Activated CD4-positive, alpha-beta memory T cell treated with anti-CD3 and anti-CD28 coated beads, Interleukin-2, amount 10 ng/mL, durations not matched to agents 7 days and 5 days (primary cell): ENCODE results near the gene IQCE. TPM values are rescaled to one million over a fixed set of nuclear protein-coding genes. Genes with fewer than 3 reads are reported as not detected.
A peak's percentile ranks its signal among the peaks of the same experiment; 100 is the strongest.

ENCODE experiments used
- CTCF ChIA-PET: fragments of 350-600 bp; sonication (Branson Sonifier 250); formaldehyde crosslinking; loops from one replicate; lab custom pipeline; 2021; ENCODE audit warnings: antibody characterized with exemption, inconsistent platforms; lab: Charles Lee
- POLR2A ChIA-PET: fragments of 350-600 bp; sonication (Branson Sonifier 250); formaldehyde crosslinking; loops from one replicate; lab custom pipeline; 2021; ENCODE audit warnings: antibody characterized with exemption; lab: Charles Lee
- DNase-seq: peaks from one replicate; pipeline ENCODE4 v3.0.0-alpha.2; 2020
- H3K27ac Mint-ChIP-seq: one replicate; pipeline ENCODE4 v1.8.0; 2021; ENCODE audit warnings: mild to moderate bottlenecking, mixed read lengths
- H3K27me3 Mint-ChIP-seq: one replicate; pipeline ENCODE4 v1.8.0; 2021; ENCODE audit warnings: mixed read lengths
- H3K36me3 Mint-ChIP-seq: one replicate; pipeline ENCODE4 v1.8.0; 2021; ENCODE audit warnings: low read depth, mixed read lengths
- H3K4me1 Mint-ChIP-seq: one replicate; pipeline ENCODE4 v1.8.0; 2021; ENCODE audit warnings: mixed read lengths
- H3K4me3 Mint-ChIP-seq: one replicate; pipeline ENCODE4 v1.8.0; 2021; ENCODE audit warnings: mild to moderate bottlenecking, mixed read lengths
- H3K9me3 Mint-ChIP-seq: one replicate; pipeline ENCODE4 v1.8.0; 2021; ENCODE audit warnings: mixed read lengths
- total RNA-seq, 2 experiments: library from RNA; stranded (reverse); gene quantifications; one replicate each; pipeline ENCODE4 v1.2.3, GENCODE V29; 2021

Gene IQCE
- total RNA-seq, 2 experiments from 2014 or later: 12.7 to 14.0 TPM

DNA sequence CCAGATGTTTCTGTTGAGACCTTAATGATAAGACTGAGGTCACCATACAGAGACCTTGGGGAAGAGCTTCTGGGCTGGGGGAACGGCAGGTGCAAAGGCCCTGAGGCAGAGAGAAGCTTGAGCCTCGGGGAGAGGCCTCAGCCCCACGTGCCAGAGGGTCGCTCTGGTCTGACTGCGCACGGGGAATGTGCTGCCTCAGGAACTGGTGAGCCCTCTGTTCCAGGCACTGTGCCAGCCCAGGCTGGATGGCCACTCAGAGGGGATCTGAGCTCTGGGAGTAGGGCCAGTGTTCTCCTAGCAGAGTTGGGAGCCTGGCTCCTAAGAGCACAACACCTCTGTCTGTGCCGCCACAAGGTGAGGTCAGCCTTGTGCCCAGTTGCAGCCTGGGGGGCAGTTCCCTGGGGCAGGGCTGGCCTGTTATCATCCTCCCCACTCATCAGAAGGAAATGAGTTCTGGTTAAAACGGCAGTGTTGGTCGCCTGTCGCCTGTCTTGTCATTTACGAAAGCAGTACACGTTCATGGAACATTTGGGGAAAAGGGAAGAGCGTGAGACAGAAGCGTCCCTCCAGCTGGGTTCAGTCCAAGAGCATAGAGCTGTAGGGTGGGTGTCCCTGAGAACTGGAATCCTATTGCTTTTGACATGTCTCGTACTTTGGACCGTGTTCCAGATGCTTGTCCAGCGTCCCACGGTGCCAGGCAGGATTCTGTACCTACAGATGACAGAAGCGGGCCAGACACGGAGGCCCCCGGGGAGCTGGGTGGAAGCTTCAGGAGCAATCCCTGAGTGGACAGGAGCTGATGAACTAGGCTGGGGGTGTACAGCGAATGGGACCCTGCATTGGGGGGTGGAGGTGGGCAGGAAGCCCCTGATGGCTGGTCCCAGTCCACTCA is 77.3 kb downstream of the IQCE start:
- H3K4me1 Mint-ChIP-seq: peaks cover 19% of the 10 kb centered on the region
- no peaks in the 10 kb centered on the region for H3K9me3 Mint-ChIP-seq
- H3K27ac Mint-ChIP-seq: no peak overlapping the region
- H3K4me3 Mint-ChIP-seq: no peak overlapping the region
- no peaks in the 10 kb centered on the region for H3K36me3 Mint-ChIP-seq
- DNase-seq: no peak
- H3K27me3 Mint-ChIP-seq: no peaks in the 10 kb centered on the region
- POLR2A ChIA-PET: interaction anchor here (0.9 kb wide), 1 partner anchor 69 kb away, joined by 3 read pairs; no protein-coding TSS in a partner anchor
- CTCF ChIA-PET: interaction anchor here (1.0 kb wide), 1 partner anchor 27 kb away, joined by 4 read pairs; no protein-coding TSS in a partner anchor

DNA sequence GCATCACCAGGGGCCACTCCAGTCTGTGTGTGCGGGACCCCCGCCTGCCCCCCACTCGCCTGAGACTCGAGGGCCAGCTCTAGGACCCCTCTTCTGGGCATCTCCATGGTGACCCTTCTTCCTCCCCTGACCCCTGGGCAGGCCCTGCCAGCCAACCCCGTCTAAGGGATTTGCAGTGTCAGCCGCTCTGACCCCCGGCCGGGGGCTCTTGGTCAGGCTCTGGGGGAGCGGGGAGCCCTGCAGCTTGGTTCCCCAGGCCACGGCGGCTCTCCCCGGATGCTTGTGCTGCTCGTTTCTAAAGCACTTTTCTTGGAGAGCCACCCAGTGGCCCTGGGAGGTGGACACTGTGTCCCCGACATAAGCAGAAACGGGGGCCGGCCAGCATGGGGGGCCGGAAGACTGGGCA is 78.3 kb downstream of the IQCE start:
- Mint-ChIP-seq H3K27me3 (no peaks in the 10 kb centered on the region), H3K9me3 (no peaks in the 10 kb centered on the region), H3K36me3 (no peaks in the 10 kb centered on the region), H3K27ac (no peak overlapping the region), H3K4me3 (no peak overlapping the region), H3K4me1 (peaks cover 15% of the 10 kb centered on the region)
- DNase-seq: no peak
- POLR2A ChIA-PET: no interaction called here
- CTCF ChIA-PET: no interaction called here

DNA sequence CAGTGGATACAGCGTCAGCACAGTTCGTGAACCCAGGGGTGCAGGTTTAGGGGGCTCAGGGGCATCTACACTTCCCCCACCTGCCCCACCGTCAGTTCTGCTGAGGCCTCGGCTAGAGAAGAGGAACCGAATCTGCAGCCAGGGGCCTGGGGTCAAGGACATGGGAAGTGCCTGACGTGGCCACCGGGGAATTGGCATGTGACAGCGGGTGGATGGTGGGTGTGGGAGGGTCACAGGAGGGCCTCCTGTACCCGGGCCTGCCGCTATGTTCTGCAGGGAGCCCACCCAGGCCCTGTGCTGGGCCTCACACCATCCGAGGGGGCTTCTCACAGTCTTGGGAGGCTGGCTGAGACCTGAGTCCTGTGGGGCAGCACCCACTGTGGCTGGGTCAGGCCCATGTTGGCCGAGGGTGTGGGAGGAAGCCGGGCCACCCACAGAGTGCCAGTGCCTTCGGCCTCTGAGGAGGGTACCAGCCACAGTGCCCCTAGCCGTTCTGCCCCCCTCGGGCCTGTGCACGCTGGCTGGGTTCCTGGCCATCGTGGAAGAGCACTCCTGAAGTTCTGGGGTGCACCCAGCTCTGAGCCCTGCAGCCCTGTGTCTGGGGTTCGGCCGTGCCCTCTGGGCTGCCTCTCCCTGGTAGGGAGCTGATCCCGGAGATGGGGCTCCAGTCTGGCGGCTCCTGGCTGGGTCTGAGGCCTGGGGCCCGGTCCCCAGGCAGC is 78.9 kb downstream of the IQCE start:
- Mint-ChIP-seq H3K27me3 (no peaks in the 10 kb centered on the region), H3K9me3 (no peaks in the 10 kb centered on the region), H3K4me3 (no peak overlapping the region), H3K27ac (no peak overlapping the region), H3K4me1 (peaks cover 12% of the 10 kb centered on the region), H3K36me3 (no peaks in the 10 kb centered on the region)
- POLR2A ChIA-PET: no interaction called here
- CTCF ChIA-PET: interaction anchor here (0.6 kb wide), 1 partner anchor 42 kb away, joined by 3 read pairs; no protein-coding TSS in a partner anchor
- DNase-seq: no peak

DNA sequence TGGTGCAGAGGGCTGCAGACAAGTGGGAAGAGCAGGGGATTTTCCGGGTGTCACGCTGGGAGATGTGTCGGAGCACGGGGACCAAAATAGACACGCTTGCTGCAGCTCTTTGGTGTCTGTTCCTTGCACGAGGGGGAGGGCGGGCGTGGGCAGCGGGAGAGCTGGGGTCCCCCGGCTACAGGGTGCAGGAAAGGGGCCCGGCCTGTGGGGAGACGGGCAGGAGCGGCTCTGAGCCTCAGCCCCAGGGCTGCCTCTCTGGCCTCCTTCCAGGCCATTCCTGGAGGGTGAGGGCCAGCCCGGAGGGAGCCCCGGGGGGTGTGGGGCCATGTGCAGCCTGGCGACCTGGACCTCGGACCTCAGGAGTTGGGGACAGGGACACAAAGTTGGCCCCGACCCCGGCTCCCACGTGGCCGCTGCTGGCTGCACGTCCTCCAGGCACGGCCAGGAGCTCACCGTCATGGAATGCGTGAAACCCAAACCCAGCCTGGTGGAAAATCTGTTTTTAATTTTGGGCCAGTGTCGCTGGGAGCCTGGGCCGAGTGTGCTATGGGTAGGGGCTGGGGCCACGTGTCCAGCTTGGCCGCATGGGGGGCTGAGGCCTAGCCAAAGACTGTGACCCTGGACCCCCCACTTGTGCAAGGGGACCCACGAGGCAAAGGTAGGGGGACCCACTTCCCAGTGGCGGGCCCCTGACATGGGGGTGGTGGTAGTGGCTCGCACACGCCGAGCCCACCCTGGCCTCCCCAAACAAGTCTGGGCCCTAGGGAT is 79.6 kb downstream of the IQCE start:
- Mint-ChIP-seq H3K27me3 (no peaks in the 10 kb centered on the region), H3K9me3 (no peaks in the 10 kb centered on the region), H3K4me3 (no peak overlapping the region), H3K36me3 (no peaks in the 10 kb centered on the region), H3K27ac (no peak overlapping the region), H3K4me1 (peaks cover 8% of the 10 kb centered on the region)
- ChIA-PET POLR2A (no interaction called here), CTCF (interaction anchor here (0.6 kb wide), 1 partner anchor 43 kb away, joined by 3 read pairs; no protein-coding TSS in a partner anchor)
- DNase-seq: no peak

DNA sequence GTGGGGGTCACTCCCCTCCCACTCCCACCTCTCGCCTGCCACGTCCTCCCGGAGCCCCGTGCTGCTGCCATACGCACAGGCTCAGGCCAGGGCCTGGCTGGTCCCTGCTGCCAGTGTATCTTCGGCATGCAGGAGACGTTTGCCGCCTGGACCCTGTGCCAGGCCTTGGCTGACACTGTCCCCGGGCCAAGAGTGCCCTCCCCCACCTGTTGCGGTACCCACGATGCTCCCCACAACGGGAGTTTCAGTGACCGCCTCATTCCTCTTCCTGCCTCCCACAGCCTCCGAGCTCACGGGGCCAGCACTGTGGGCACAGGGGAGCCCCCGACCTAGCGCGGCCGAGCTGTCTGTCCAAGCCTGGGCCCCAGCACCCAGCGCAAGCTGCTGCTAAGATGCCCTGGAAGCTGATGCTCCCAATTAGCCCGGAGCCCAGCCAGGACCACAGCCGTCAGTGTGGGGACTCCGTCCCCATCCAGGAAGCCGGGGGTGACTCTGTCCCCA is 80.5 kb downstream of the IQCE start:
- no peak overlapping the region for H3K27ac Mint-ChIP-seq
- ChIA-PET POLR2A (no interaction called here), CTCF (no interaction called here)
- no peak for DNase-seq
- H3K4me3 Mint-ChIP-seq: no peak overlapping the region
- no peaks in the 10 kb centered on the region for H3K36me3 Mint-ChIP-seq
- H3K9me3 Mint-ChIP-seq: no peaks in the 10 kb centered on the region
- H3K4me1 Mint-ChIP-seq: peaks cover under 1% of the 10 kb centered on the region
- H3K27me3 Mint-ChIP-seq: no peaks in the 10 kb centered on the region

DNA sequence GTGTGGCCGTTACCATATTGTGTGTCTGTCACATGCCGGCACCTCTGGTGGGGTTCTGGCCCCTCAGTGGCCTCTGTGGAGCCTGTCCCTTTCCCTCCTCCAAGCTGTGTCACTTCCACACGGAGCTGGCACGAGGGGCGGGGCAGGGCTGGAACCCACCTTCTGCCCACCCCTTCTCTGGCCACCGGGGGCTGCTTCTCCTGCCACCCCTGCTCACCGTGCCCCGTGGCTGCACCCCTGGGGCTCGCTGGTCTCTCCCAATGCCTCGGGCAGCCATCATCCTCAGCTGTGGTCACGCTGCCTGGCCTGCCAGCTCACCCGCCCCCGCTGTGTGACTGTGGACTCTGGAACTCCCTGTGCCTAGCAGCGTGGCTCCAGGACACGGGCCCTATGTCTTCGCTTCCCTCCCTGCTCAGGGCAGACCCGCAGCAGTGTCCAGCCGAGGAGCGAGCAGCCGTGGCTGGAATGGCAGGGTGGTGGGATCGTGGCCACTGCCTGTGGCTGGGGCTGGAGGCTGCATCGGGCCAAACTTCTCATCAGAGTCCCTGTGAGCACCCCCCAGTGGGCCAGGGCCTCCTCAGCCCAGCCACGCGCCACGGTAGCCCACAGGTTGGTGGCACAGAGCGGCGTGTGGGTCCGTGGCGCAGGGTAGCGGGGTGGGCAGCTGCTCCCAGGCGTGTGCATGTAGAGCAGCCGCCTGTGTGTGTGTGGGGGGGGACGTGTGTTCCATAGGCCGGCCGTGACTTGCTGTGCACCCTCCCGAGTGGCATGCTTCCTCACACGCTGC is 81.1 kb downstream of the IQCE start:
- no peaks in the 10 kb centered on the region for H3K36me3 Mint-ChIP-seq
- ChIA-PET CTCF (no interaction called here), POLR2A (no interaction called here)
- peaks cover 5% of the 10 kb centered on the region for H3K4me1 Mint-ChIP-seq
- H3K4me3 Mint-ChIP-seq: no peak overlapping the region
- no peak for DNase-seq
- no peak overlapping the region for H3K27ac Mint-ChIP-seq
- no peaks in the 10 kb centered on the region for H3K9me3 Mint-ChIP-seq
- no peaks in the 10 kb centered on the region for H3K27me3 Mint-ChIP-seq

DNA sequence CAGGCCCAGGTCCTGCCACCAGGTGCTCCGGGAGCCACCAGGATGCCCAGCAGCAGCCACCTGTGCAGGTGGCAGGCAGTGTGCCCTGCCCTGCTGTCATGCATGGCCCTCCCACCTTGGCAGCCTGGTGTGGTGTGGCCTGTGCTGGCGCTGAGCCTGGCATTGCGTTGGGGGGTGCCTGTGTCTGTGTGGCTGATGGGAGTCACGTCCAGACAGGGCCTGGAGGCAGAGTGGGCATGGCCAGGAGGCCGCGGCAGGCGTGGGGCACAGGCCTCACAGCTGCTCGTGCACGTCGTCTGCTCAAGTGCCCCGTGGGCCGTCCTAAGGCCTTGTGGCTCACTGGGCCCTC is 81.7 kb downstream of the IQCE start:
- no peak for DNase-seq
- Mint-ChIP-seq H3K9me3 (no peaks in the 10 kb centered on the region), H3K4me3 (no peak overlapping the region), H3K4me1 (peaks cover 11% of the 10 kb centered on the region), H3K36me3 (no peaks in the 10 kb centered on the region), H3K27ac (no peak overlapping the region), H3K27me3 (no peaks in the 10 kb centered on the region)
- ChIA-PET POLR2A (no interaction called here), CTCF (no interaction called here)

DNA sequence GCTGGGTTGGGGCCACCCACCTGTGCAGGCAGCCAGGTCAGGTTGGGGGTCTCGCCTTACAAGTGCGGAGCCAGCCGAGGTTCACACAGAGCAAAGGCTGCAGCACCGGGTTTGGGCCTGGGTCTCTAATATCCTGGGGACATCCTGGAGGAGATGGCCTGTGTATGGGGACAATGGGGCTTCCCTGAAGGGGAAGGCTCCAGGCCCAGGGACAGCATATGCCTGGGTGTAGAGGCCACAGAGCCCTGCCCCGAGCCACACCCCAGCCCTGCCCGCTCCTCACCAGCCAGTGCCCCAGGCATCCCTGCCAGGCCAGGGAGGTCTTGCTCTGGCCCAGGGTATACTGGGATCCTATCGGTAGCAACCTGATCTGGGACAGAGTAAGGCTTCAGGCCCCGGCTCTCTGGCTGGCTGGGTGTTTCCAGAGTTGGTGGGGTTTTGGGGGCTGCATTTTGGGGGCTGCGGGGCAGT is 82.1 kb downstream of the IQCE start:
- ChIA-PET POLR2A (no interaction called here), CTCF (no interaction called here)
- no peak overlapping the region for H3K4me3 Mint-ChIP-seq
- peaks cover 15% of the 10 kb centered on the region for H3K4me1 Mint-ChIP-seq
- H3K27ac Mint-ChIP-seq: no peak overlapping the region
- no peaks in the 10 kb centered on the region for H3K36me3 Mint-ChIP-seq
- DNase-seq: no peak
- H3K27me3 Mint-ChIP-seq: no peaks in the 10 kb centered on the region
- H3K9me3 Mint-ChIP-seq: no peaks in the 10 kb centered on the region

DNA sequence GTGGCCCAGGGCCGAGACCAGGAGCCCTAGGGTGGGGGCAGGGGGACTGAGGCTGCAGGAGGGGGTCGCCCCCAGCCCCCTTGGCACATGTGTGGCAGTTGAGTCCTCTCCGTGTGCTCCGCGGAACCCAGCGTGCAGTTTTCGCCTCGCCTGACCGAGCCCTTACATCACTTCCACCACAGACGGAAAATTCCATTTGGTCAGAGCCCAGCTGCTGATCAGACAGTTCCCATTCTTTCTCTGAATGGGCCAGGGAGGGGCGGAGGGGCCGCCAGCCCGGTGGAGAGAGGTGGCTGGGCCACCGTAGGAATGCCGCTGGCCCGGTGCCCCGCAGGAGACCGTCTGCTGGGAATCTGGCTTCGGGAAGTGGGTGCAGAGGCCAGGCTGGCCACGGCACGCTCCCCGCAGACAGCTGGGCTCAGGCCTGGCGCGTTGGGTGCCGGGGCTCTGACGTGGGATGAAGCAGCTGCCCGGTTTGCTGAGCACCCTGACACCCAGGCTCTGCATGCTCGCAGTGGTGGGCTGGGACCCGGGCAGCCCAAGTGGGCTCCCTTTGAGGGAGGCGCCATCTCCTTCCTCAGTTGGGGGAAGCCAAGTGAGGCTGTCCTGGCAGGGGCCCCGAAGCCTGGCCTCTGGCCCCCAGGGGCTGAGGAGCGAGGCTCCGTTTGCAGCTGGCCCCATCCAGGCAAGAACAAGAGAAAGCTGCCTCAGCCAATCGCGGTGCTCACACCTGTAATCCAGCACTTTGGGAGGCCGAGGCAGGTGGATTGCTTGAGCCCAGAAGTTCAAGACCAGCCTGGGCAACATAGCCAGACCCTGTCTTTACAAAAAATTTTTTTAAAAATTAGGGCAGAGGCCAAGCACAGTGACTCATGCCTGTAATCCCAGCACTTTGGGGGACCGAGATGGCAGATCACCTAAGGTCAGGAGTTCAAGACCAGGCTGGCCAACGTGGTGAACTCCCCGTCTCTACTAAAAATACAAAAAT is 82.9 kb downstream of the IQCE start:
- no peaks in the 10 kb centered on the region for H3K9me3 Mint-ChIP-seq
- CTCF ChIA-PET: interaction anchor here (0.6 to 1.5 kb wide), 2 partner anchors 30 to 77 kb away, joined by 4 read pairs; no protein-coding TSS in a partner anchor
- POLR2A ChIA-PET: no interaction called here
- H3K27me3 Mint-ChIP-seq: no peaks in the 10 kb centered on the region
- peaks cover 15% of the 10 kb centered on the region for H3K4me1 Mint-ChIP-seq
- H3K27ac Mint-ChIP-seq: no peak overlapping the region
- no peaks in the 10 kb centered on the region for H3K36me3 Mint-ChIP-seq
- no peak overlapping the region for H3K4me3 Mint-ChIP-seq
- DNase-seq: no peak

DNA sequence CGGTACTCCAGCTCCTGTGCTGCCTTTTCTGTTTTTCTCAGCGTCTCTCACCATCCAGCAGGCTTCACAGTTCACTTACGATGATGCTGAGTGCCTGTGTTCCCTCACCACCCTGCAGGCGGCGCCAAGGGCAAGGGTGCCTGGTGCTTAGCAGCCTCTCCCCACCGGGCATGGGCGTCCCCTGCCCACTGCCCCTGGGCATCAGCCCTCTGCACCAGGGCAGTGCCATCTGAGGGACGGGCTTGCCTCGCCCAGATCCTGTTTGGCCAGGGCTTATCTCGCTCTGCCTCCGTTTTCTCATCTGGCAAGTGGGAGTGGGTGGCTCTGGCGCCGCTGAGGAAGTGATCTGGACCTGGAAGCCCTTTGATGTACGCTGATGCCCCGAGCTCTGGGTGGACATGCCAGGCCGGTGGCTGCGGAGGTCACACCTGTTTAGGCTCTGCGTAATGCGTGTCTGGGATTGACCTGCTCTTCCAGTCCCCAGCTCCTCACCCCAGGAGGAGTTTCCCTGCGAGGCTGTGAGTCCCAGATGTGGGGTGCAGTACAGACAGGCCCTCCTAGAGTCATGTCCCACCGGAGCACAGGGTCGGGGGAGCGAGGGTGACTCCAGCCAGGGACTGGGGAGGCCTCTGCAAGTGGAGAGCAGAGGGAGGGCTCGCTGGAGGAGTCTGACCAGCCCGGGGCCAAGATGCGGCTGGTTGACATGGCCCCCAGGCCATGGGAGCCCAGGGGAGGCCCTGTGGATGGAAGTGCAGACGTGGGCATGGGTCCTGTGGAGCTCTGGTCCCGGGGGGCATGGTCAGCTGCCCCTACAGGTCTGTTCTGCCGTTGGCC is 84.8 kb downstream of the IQCE start:
- Mint-ChIP-seq H3K4me1 (peaks cover 15% of the 10 kb centered on the region), H3K9me3 (no peaks in the 10 kb centered on the region), H3K4me3 (no peak overlapping the region), H3K27me3 (no peaks in the 10 kb centered on the region), H3K36me3 (no peaks in the 10 kb centered on the region), H3K27ac (no peak overlapping the region)
- POLR2A ChIA-PET: interaction anchor here (1.3 to 1.9 kb wide), 3 partner anchors 18 to 88 kb away, joined by 3 to 6 read pairs (median 3); no protein-coding TSS in a partner anchor
- peak; percentile 25 for DNase-seq
- CTCF ChIA-PET: interaction anchor here (1.5 to 3.6 kb wide), 3 partner anchors 16 to 67 kb away, joined by 3 to 17 read pairs (median 4); no protein-coding TSS in a partner anchor
